Measurements from ENCODE around the gene VAV1. TPM values are rescaled to one million over a fixed set of nuclear protein-coding genes. Genes with fewer than 3 reads are reported as not detected.
A peak's percentile ranks its signal among the peaks of the same experiment; 100 is the strongest.

The VAV1 gene
- total and polyA plus RNA-seq, 2 of the 8 experiments (the other 6 are each of a cell fraction or from before 2014, with no cell fraction given), result 0.21 to 0.22 TPM

DNA sequence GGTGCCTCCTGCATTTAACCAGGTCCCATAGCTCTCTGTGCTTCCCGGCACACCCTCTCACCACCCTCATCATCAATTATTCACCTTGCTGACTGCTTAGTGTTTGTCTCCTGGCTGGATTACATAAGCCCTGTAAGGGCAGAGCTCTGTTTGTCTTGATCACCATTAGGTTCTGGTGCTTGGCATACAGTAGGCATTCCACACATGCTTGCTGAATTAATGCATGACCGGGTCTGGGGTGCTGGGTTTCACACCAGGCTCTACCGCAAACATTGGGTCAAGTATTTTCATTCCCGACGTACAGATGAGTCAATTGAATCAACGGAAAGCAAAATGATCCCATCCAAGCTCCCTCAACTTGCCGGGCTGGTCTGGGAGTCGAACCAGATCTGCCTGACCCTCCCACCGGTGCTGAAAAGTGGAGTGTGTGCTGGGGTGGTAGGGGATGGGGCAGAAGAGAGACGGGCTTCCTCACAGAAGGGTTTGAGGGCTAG lies 28.5 kb downstream of the VAV1 start:
- Histone ChIP-seq H2BK12ac (ENCODE audit: low read depth, low read length) (peak overlapping the region; percentile 60; the same call in 1 of the 2 replicates), H3K4me1 (replicated peaks in 1 of 4; ENCODE audit: control insufficient read depth in 3 of 4, insufficient read depth in 4 of 4, low read length in 3 of 4) (peaks cover 0 to 11% (median 3%) of the 10 kb centered on the region in 4 experiments; a peak in 2 of 7 replicates), H3K4ac (replicated peaks; ENCODE audit: insufficient read length, low read depth, low read length) (no peak overlapping the region), H3K4me3 (ENCODE audit: extremely low read depth in 1 of 4, insufficient read depth in 2 of 4, low read depth in 3 of 4, low read length in 4 of 4) (peak overlapping the region in 1 of 4 experiments; percentile 5; a peak in 1 of 8 replicates), H2AFZ (ENCODE audit: low read length) (peak overlapping the region; percentile 55; the same call in 1 of the 2 replicates), H3K27me3 (replicated peaks in 1 of 4; ENCODE audit: control insufficient read depth in 3 of 4, extremely low read depth in 1 of 4, insufficient read depth in 3 of 4, low read length in 3 of 4) (no peaks in the 10 kb centered on the region), H4K5ac (ENCODE audit: insufficient read length, low read depth, low read length) (no peak overlapping the region), H3K23me2 (ENCODE audit: low read depth, low read length) (peaks cover 3% of the 10 kb centered on the region; the same call in 1 of the 2 replicates), H3K36me3 (ENCODE audit: control insufficient read depth in 2 of 4, insufficient read depth in 4 of 4, low read length in 3 of 4) (no peaks in the 10 kb centered on the region), H2AK5ac (ENCODE audit: low read depth, low read length) (no peak overlapping the region), H2BK5ac (ENCODE audit: low read depth, low read length) (peak overlapping the region; percentile 88; the same call in 1 of the 2 replicates), H3K9me3 (ENCODE audit: insufficient read depth in 2 of 2, low read depth in 1 of 2, low read length in 1 of 2) (peaks cover 2 to 17% of the 10 kb centered on the region in 2 experiments; a peak in 3 of 4 replicates), H3K18ac (ENCODE audit: extremely low read depth, low read length) (peak overlapping the region; percentile 97), H3K27ac (ENCODE audit: low read depth, low read length) (0 out of 2 replicates have a peak overlapping the region, but pooled peaks have one; percentile 3), H4K91ac (replicated peaks; ENCODE audit: insufficient read length, low read length) (peak overlapping the region; percentile 89), H4K8ac (ENCODE audit: extremely low read depth, insufficient read depth, low read length) (peak overlapping the region; percentile 76; the same call in 1 of the 2 replicates), H3K14ac (ENCODE audit: insufficient read length) (no peak overlapping the region), H2BK20ac (ENCODE audit: low read length) (peak overlapping the region; percentile 49; the same call in 1 of the 2 replicates), H3K9ac (replicated peaks in 1 of 4; ENCODE audit: extremely low read depth in 1 of 4, low read depth in 3 of 4, low read length in 3 of 4) (no peak overlapping the region), H4K20me1 (replicated peaks in 1 of 2; ENCODE audit: control insufficient read depth in 1 of 2, insufficient read depth in 2 of 2, low read length in 2 of 2) (no peaks in the 10 kb centered on the region), H2BK120ac (replicated peaks; ENCODE audit: low read depth, low read length) (no peak overlapping the region), H3K4me2 (ENCODE audit: insufficient read depth in 1 of 2, low read depth in 2 of 2, low read length in 2 of 2) (peak overlapping the region; percentile 39 to 57; a peak in 3 of 4 replicates), H2BK15ac (ENCODE audit: low read length) (no peak overlapping the region), H3K23ac (ENCODE audit: insufficient read length) (no peak overlapping the region), H3K56ac (replicated peaks; ENCODE audit: insufficient read length, low read depth, low read length) (no peak overlapping the region), H3K79me1 (ENCODE audit: low read depth, low read length) (no peaks in the 10 kb centered on the region), H3K79me2 (ENCODE audit: control insufficient read depth in 1 of 2, insufficient read depth in 2 of 2, low read length in 2 of 2) (no peaks in the 10 kb centered on the region)
- ChIA-PET CTCF (ENCODE audit: partially characterized antibody) (interaction anchor here (0.6 to 1.1 kb wide), 2 partner anchors 9 to 410 kb away, joined by 3 read pairs; no protein-coding TSS in a partner anchor), POLR2A (ENCODE audit: partially characterized antibody) (interaction anchor here (0.6 to 1.7 kb wide), 7 partner anchors 11 to 330 kb away, joined by 3 to 7 read pairs (median 3); no protein-coding TSS in a partner anchor)
- FAIRE-seq (no peak), DNase-seq (ENCODE audit: low read depth in 1 of 2, low spot score in 2 of 2) (no peak)
- TF ChIP-seq EP300 (IDR thresholded peaks at IDR 0.05; ENCODE audit: borderline replicate concordance in 1 of 2, low read depth in 2 of 2, low read length in 2 of 2) (no peak), MAFK (IDR thresholded peaks at IDR 0.05; ENCODE audit: low read depth, low read length) (no peak), RXRA (IDR thresholded peaks at IDR 0.05; ENCODE audit: insufficient read depth, low read depth, low read length) (no peak), ASH2L (IDR thresholded peaks at IDR 0.05; ENCODE audit: low read length) (no peak), TBP (IDR thresholded peaks at IDR 0.05; ENCODE audit: low read depth, low read length) (no peak), RBBP5 (IDR thresholded peaks at IDR 0.05; ENCODE audit: borderline replicate concordance, low read depth, low read length) (no peak), CTBP2 (IDR thresholded peaks at IDR 0.05; ENCODE audit: borderline replicate concordance, insufficient read depth, insufficient read length, low read length) (no peak), GABPA (IDR thresholded peaks at IDR 0.05; ENCODE audit: borderline replicate concordance, insufficient read depth, low read length) (no peak)
- WGBS, 2 experiments (ENCODE audit: extremely low coverage in 1 of 2, insufficient coverage in 1 of 2, insufficient read length in 1 of 2, insufficient replicate concordance in 2 of 2, low coverage in 1 of 2, low lambda C conversion rate in 2 of 2, missing lambda C conversion rate in 1 of 2), result 90% methylated on average over 10 of the region's 10 CpGs; no CpG with 5 or more reads in 1 of the 2 experiments

Data from H1 (cell line).